Measurements from ENCODE around the gene PHRF1.

The PHRF1 gene

DNA sequence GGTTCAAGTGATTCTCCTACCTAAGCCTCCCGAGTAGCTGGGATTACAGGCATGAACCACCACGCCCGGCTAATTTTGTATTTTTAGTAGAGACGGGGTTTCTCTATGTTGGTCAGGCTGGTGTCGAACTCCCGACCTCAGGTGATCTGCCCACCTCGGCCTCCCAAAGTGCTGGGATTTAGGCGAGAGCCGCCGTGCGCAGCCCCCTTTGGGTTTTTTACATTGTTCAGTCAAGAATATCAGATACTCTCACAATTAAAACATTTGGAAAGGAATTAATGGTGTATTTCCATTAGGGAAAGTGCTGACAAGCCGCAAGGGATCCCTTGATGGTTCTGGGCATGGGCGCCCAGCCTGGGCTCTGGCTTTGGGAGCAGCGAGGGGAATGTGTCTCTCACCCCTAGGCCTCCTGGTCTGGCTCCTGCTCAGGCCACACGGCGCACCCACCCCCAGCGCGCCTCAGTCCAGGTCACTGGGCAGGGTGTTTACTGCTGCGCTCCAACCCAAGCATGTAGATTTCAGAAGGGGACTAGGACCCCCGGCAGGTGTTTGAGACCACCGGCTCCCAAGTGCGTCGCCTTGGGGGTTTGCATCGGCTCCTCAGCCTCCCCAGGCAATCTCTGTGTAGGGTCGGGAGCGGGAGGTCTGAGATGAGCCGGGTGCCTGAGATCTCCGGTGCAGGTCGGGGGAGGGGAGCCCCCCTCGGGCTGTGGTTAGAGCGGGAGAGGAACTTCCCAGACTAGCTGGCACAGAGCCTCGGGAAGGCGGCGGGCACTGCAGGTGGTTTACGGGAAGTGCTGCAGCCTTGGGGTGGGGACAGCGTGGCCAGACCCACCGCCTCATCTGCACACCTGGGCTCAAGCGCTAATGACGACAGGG lies 40.3 kb downstream of the PHRF1 start:
- DNase-seq: no peak

- no peak for DNase-seq
These were observed 41.1 kb downstream of the PHRF1 start for GRCh38 chr11:617199-617911.

DNA sequence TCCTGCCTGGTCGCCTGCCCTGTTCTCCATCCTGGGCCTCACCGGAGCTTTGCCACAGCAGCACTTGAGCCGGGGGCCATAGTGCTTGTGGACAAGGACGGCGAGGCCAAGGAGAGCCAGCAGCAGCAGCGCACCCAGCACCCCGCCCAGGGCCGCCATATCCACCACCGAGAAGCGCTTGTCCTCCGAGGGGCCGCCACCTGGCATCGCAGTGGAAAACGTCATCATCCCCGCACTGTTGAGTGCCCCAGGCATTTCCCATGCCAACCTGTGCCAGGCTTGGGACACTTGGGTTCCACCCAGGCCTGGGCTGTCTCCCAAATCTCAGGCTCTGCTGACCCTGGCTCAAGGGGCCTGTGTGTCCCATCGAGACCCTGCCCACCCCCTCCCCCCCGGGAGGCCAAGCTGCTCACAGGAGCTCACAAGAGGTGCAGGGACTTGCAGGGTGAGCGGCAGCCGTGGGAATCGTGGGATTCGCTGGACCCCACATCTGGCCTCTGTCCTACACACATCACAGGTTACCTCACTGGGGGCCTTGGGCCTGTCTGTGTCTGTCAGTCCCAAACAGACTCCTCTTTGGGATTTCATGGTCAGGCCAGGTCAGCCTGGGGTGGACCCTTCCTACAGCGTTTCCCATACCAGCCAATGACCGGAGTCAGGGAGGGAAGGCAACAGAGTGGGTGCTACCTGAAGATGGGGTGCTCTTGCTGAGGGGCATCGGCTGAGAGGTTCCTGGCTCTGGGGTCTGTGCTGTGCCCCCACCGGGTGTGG lies 41.8 kb downstream of the PHRF1 start:
- DNase-seq: no peak

- DNase-seq: no peak
These were observed 42.8 kb downstream of the PHRF1 start for GRCh38 chr11:618856-619627.

DNA sequence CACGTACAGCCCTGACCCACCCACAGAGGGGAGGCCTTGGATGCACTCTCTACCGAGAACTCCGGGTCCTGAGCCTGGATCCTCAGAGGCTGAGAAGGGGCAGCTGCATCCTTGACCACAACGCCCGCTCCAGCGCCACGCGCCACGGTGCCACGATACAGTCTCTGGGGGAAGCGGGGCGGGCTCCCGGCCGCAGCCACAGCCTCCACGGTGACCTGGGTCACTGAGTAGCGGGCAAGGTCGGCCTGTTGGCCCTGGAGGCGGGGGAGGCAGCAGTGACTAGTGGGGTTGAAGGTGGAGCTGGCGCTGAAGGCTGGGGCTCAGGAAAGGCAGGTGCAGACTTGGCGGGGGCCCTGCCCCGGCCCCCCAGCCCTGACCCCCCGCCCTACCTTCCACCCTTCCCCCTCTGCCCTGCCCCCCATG lies 43.4 kb downstream of the PHRF1 start:
- no peak for DNase-seq

DNA sequence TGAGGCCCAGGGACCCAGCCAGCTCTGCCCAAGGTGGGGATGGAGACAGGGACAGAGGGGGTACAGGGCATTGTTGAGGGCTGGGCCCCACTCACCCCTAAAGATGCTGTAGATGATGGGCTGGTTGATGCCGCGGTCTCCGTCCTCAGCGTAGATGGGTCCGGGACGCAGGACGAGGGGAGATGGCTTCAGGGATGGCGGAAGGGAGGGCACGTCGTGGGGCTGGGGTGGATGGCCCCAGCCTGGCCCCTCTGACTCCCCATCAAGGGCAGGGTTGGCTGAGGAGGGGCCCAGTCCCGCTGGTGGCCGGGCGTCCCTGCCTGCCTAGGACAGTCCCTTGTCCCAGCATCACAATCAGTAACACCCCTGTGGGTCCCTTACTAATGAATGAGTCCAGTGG lies 43.9 kb downstream of the PHRF1 start:
- no peak for DNase-seq

DNA sequence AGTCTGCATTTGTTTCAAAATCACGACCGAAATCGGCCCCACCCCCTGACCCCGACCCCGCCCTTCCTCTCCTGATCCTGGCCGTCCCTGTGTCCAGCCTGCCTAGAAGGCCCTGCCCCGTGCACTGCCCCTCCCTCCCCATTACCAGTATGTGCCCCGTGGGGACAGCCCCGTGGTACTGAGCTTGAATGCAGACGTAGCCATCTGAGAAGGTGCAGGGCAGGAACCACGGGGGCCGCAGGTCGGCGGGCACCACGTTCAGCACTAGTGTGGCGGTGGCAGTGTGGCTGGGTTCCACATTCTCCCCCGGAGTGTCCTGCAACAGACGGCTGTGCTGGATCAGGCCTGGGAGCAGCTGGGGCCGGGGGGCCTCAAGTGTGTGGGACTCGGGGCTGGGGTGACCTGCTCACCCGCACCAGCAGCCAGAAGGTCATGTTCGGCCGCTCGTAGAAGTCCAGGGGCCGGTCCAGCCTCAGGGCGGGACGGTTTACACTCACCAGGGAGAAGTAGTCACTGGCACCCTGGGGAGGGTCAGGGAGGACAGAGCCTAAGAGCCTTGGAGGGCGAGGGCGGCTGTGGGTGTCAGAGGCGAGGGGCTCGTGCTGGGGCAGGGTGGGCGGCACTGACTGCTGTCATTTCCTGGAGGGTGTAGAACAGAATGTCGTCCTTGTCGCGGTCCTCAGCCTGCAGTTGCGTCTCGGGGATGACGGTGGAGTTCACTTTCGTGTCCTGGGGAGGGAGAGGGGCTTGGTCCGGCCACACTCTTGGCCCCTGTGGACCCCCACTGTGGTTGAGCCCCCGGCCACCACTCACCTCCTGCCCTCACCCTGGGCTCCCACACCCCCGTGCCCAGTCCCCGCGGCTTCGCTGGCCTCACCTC lies 44.9 kb downstream of the PHRF1 start:
- DNase-seq: no peak

DNA sequence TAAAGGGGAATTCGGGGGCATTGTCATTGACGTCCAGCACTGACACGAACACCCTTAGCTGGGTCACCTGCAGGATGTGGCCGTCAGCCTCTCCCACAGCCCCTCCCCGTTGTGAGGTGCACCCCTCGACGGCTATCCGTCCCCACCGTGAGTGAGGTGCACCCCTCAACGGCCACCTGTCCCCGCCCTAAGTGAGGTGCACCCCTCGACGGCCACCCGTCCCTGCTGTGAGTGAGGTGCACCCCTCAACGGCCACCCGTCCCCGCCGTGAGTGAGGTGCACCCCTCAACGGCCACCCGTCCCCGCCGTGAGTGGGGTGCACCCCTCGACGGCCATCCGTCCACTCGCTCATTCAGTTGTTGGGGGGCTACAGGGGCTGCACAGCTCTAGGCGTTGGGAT lies 45.6 kb downstream of the PHRF1 start:
- DNase-seq: no peak

DNA sequence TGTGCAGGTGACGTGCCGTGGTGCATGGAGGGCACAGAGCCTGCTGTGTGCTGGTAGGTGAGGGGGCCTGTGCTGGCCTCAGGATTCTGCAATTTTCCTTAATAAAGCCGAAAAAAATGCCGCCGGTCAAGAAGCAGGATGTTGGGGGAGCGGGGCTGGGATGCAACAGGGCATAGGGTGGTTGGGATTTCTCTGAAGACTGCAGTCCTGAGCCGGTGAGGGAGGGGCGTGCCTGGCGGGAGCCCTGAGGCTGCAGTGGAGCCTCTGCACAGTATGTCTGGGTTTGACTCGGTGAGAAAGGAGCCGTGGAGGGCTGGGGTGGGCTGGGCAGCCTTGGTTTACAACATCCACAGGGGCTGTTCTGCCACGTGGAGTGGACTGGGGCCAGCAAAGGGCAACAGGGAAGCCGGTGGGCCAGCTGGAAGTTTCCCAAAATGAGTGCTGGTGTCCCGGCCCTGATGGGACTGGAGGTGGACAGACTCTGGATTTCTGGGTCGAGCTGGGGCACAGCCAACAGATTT lies 47.1 kb downstream of the PHRF1 start:
- DNase-seq: no peak

DNA sequence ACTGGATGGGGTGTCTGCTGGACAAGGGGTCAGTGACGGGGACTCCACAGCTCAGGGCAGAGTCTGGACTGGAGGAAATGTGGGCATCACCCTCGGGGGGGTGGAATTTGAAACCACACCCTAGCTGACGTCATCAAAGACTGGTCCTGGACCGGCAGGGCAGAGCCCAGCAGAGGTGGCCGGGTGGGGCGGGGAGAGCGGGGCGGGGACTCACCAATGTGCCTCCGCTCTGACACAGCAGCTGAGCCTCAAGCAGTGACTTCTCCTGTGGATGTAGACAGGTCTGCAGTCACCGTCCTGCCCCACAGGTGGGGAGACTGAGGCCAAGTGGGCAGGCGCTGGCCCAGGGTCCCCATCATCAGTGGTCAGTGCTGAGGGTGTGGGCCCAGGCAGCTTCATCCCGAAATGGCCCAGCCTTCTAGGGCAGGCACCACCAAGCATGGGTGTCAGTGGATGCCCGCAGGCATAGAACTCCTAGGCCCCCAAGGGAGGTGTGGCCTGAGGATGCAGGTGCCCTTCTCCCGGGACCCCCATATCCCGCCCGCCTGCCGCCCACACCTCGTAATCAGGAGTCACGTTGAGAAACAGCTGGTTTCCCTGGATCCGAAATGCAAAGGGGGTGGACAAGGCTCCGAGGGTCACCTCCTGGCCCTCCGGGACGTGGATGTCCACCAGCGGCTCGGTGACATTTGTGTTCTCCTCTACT lies 47.9 kb downstream of the PHRF1 start:
- no peak for DNase-seq

- DNase-seq: no peak
These were observed 48.7 kb downstream of the PHRF1 start, which contains the start of gene CDHR5 for GRCh38 chr11:624705-625635. CDHR5 (minus strand) TSS chr11:624955; CDS start chr11:624902, 53 bp downstream.

DNA sequence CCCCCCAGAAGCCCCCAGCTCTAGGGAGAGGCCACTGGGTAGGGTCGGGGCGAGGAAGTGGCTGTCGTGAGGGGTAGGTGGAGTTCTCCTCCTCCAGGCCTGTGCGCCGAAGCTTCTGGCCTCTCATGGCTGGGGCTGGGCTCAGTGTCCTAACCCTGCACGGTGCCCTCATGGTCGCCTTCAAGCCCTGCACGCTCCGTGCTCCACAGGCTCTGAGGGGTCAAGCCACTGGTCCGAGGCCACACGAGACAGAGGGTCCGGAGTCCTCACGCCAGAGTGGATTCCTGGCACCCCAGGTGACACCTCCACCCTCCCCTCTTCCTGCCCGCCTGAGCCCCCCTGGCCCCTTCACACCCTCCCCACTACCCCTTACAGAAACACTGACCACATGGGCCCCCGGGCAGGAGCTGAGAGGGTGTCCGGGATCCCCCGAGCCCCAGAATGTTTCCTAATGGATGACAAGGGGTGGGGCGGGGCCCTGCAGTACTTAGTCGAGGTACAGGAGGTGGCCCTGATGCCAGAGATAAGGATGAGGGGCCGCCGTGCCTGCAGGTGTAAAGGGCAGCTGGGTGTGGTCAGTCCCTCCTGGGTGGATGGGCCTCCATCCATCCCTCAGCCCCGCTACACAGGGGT lies 49.5 kb downstream of the PHRF1 start:
- DNase-seq: no peak

- DNase-seq: no peak
These were observed 50.4 kb downstream of the PHRF1 start, which contains the start of gene SCT for GRCh38 chr11:626475-627307. SCT (minus strand) TSS chr11:627181; CDS start chr11:627143, 38 bp downstream.

GRCh38 chr11:627308-627576 lies 51.0 kb downstream of the PHRF1 start:
- no peak for DNase-seq

DNA sequence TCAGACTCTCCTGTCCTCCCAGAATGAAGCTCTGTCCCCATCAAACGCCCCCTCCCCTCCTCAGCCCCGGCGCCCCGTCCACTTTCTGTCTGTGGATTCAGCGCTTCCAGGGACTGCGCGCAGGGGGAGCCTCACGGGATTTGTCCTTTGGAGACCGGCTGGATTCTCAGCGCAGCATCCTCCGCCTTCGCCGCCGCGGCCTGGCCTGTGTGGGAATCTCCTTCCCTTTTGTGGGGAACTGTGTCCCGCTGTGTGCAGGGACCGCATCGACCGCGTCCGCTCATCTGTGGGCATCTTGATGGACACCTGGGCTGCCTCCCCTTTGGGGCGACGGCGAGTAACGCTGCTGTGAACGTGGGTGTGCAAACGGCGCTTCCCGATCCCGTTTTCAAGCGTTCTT lies 51.8 kb downstream of the PHRF1 start:
- DNase-seq: no peak

DNA sequence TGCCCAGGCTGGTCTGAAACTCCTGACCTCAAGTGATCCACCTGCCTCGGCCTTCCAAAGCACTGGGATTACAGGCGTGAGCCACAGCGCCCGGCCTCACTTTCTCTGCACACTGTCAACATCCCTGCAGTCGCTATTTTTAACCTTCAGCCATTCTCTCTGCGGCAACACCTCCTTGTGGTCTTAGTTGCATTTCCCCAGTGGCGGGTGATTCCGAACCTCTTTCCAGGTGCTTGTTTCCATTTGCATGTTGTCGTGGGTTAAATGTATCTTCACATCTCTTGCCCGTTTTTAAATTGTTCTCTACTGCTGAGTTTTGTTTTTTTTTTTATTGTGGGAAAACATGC lies 52.9 kb downstream of the PHRF1 start:
- peak in 1 of 2 donors; percentile 52 for DNase-seq

DNA sequence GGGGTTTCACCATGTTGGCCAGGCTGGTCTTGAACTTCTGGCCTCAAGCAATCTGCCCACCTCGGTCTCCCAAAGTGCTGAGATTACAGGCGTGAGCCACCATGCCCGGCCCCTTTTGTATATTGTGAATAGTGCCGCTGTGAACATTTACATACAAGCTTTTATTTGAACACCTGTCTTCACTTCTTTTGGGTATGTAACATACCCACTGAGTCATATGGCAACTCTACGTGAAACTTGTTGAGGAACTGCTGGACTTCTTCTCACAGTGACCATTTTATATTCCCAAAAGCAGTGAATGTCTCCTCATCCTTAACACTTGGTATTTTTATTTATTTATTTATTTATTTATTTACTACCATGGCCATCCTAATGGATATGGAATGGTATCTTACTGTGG lies 54.6 kb downstream of the PHRF1 start:
- no peak for DNase-seq

- no peak for DNase-seq
These were observed 59.8 kb downstream of the PHRF1 start for GRCh38 chr11:635945-636510.
